Testis (tissue), 2 donors: Measurements from ENCODE around the gene AGO3.

Experiments
- CTCF ChIP-seq, 3 experiments: fragments of 450-650 bp in 2 of 3; fragments of 200-600 bp in 1 of 3; sonication (generic) in 1 of 3; IDR thresholded peaks; one replicate each; pipeline ENCODE4 v1.5.1; 2016 to 2019; ENCODE audit warnings: antibody characterized with exemption in 3 of 3, mild to moderate bottlenecking in 2 of 3, moderate library complexity in 1 of 3
- POLR2A ChIP-seq: fragments of 450-650 bp; IDR thresholded peaks from one replicate; pipeline ENCODE4 v1.6.1; 2017; ENCODE audit warnings: antibody characterized with exemption, mild to moderate bottlenecking, moderate library complexity

- TF ChIP-seq CTCF (IDR thresholded peaks at IDR 0.05), result no peak
- TF ChIP-seq POLR2A, result no peak
Observed at GRCh38 chr1:35884934-35885333, 46.0 kb upstream of the AGO3 start.
